H1 (cell line): ENCODE results near the gene EPHA8. TPM values are rescaled to one million over a fixed set of nuclear protein-coding genes. Genes with fewer than 3 reads are reported as not detected.

Experiments used
- CTCF ChIA-PET: fragments of 300-600 bp; sonication (Branson Sonifier 250); formaldehyde crosslinking; loops from one replicate; lab custom pipeline; 2021; ENCODE audit not compliant: partially characterized antibody; lab: Charles Lee
- POLR2A ChIA-PET: fragments of 300-600 bp; sonication (Branson Sonifier 250); formaldehyde crosslinking; loops from one replicate; lab custom pipeline; 2021; ENCODE audit warnings: inconsistent platforms; ENCODE audit not compliant: partially characterized antibody; lab: Charles Lee
- DNase-seq, 2 experiments: peaks; one replicate each; pipeline versions ENCODE4 v3.0.0 to v3.0.0-alpha.2; 2010 to 2022; ENCODE audit warnings: low spot score in 2 of 2, low read depth in 1 of 2, mixed read lengths in 1 of 2
- FAIRE-seq: peaks from 2 replicates; lab custom pipeline; 2011; peaks lifted over from hg19 to GRCh38; lab: Jason Lieb, UNC
- H2AFZ ChIP-seq: 2 replicates; pipeline ENCODE4 v1.8.1; 2012; ENCODE audit warnings: low read length, inconsistent platforms
- H2AK5ac ChIP-seq: 2 replicates; pipeline ENCODE4 v1.6.1; 2013; ENCODE audit warnings: low read depth, low read length
- H2BK120ac ChIP-seq: replicated peaks from 2 replicates; pipeline ENCODE3; 2013; ENCODE audit warnings: low read depth, low read length, inconsistent platforms
- H2BK12ac ChIP-seq: 2 replicates; pipeline ENCODE4 v1.6.1; 2013; ENCODE audit warnings: low read depth, low read length
- H2BK15ac ChIP-seq: 2 replicates; pipeline ENCODE4 v1.6.1; 2013; ENCODE audit warnings: low read length
- H2BK20ac ChIP-seq: 2 replicates; pipeline ENCODE4 v1.6.1; 2013; ENCODE audit warnings: low read length
- H2BK5ac ChIP-seq: 2 replicates; pipeline ENCODE4 v1.6.1; 2013; ENCODE audit warnings: low read depth, low read length
- H3K14ac ChIP-seq: 2 replicates; pipeline ENCODE4 v1.6.1; 2013; ENCODE audit warnings: inconsistent platforms; ENCODE audit not compliant: insufficient read length
- H3K18ac ChIP-seq: 2 replicates; pipeline ENCODE4 v1.6.1; 2013; ENCODE audit warnings: low read length; ENCODE audit errors: extremely low read depth
- H3K23ac ChIP-seq: 2 replicates; pipeline ENCODE4 v1.6.1; 2013; ENCODE audit warnings: inconsistent platforms; ENCODE audit not compliant: insufficient read length
- H3K23me2 ChIP-seq: 2 replicates; pipeline ENCODE4 v1.6.1; 2013; ENCODE audit warnings: low read depth, low read length
- H3K27ac ChIP-seq: 2 replicates; pipeline ENCODE4 v1.6.1; 2011; ENCODE audit warnings: low read depth, low read length, inconsistent platforms
- H3K27me3 ChIP-seq, 4 experiments: replicated peaks in 1 of 4; 1 replicate in 1 of 4; 2 replicates in 3 of 4; pipeline versions ENCODE4 v1.6.1 to v1.8.1; 2011 to 2013; ENCODE audit warnings: low read length in 3 of 4, mild to moderate bottlenecking in 3 of 4, inconsistent platforms in 2 of 4, mixed read lengths in 2 of 4, moderate library complexity in 1 of 4; ENCODE audit not compliant: control insufficient read depth in 3 of 4, insufficient read depth in 3 of 4; ENCODE audit errors: extremely low read depth in 1 of 4
- H3K36me3 ChIP-seq, 4 experiments: 2 replicates each; pipeline versions ENCODE4 v1.6.1 to v1.8.1; 2011 to 2013; ENCODE audit warnings: mild to moderate bottlenecking in 4 of 4, low read length in 3 of 4, moderate library complexity in 2 of 4, control low read depth in 1 of 4, inconsistent platforms in 1 of 4; ENCODE audit not compliant: insufficient read depth in 4 of 4, control insufficient read depth in 2 of 4
- H3K4ac ChIP-seq: replicated peaks from 2 replicates; pipeline ENCODE3; 2013; ENCODE audit warnings: low read length, low read depth, mixed read lengths, inconsistent platforms; ENCODE audit not compliant: insufficient read length
- H3K4me1 ChIP-seq, 4 experiments: replicated peaks in 1 of 4; 1 replicate in 1 of 4; 2 replicates in 3 of 4; pipeline versions ENCODE4 v1.6.1 to v1.8.1; 2011 to 2013; ENCODE audit warnings: low read length in 3 of 4, inconsistent platforms in 2 of 4, mixed read lengths in 1 of 4; ENCODE audit not compliant: insufficient read depth in 4 of 4, control insufficient read depth in 3 of 4
- H3K4me2 ChIP-seq, 2 experiments: 2 replicates each; pipeline versions ENCODE4 v1.6.1 to v1.8.1; 2011 to 2013; ENCODE audit warnings: low read depth in 2 of 2, low read length in 2 of 2, control low read depth in 1 of 2, inconsistent platforms in 1 of 2, mild to moderate bottlenecking in 1 of 2; ENCODE audit not compliant: insufficient read depth in 1 of 2
- H3K4me3 ChIP-seq, 4 experiments: fragments of 200-600, 300-600 bp in 1 of 4; sonication (generic), shearing (Covaris generic), sonication (Bioruptor Twin) in 1 of 4; 2 replicates each; pipeline versions ENCODE4 v1.5.1 to v1.8.1; 2011 to 2016; ENCODE audit warnings: low read length in 4 of 4, low read depth in 3 of 4, control low read depth in 2 of 4, inconsistent platforms in 2 of 4, mild to moderate bottlenecking in 2 of 4, mixed read lengths in 1 of 4, moderate library complexity in 1 of 4; ENCODE audit not compliant: insufficient read depth in 2 of 4; ENCODE audit errors: extremely low read depth in 1 of 4
- H3K56ac ChIP-seq: replicated peaks from 2 replicates; pipeline ENCODE3; 2013; ENCODE audit warnings: low read depth, mild to moderate bottlenecking, mixed read lengths, low read length, inconsistent platforms; ENCODE audit not compliant: insufficient read length
- H3K79me1 ChIP-seq: 2 replicates; pipeline ENCODE4 v1.6.1; 2013; ENCODE audit warnings: low read depth, low read length, control low read depth
- H3K79me2 ChIP-seq, 2 experiments: 2 replicates each; pipeline versions ENCODE4 v1.6.1 to v1.8.1; 2012 to 2013; ENCODE audit warnings: low read length in 2 of 2, mild to moderate bottlenecking in 2 of 2, inconsistent platforms in 1 of 2; ENCODE audit not compliant: insufficient read depth in 2 of 2, control insufficient read depth in 1 of 2
- H3K9ac ChIP-seq, 4 experiments: replicated peaks in 1 of 4; 1 replicate in 1 of 4; 2 replicates in 3 of 4; pipeline versions ENCODE4 v1.6.1 to v1.8.1; 2011 to 2013; ENCODE audit warnings: low read depth in 3 of 4, low read length in 3 of 4, control low read depth in 2 of 4, mild to moderate bottlenecking in 2 of 4, moderate library complexity in 2 of 4, inconsistent platforms in 1 of 4; ENCODE audit errors: extremely low read depth in 1 of 4
- H3K9me3 ChIP-seq, 2 experiments: 2 replicates each; pipeline versions ENCODE4 v1.6.1 to v1.8.1; 2012 to 2013; ENCODE audit warnings: mild to moderate bottlenecking in 2 of 2, moderate library complexity in 2 of 2, control low read depth in 1 of 2, inconsistent platforms in 1 of 2, low read depth in 1 of 2, low read length in 1 of 2, mixed read lengths in 1 of 2; ENCODE audit not compliant: insufficient read depth in 2 of 2
- H4K20me1 ChIP-seq, 2 experiments: replicated peaks in 1 of 2; 2 replicates each; pipeline versions ENCODE3 to v1.8.1; 2011 to 2013; ENCODE audit warnings: inconsistent platforms in 2 of 2, low read length in 2 of 2, mild to moderate bottlenecking in 1 of 2; ENCODE audit not compliant: insufficient read depth in 2 of 2, control insufficient read depth in 1 of 2
- H4K5ac ChIP-seq: 2 replicates; pipeline ENCODE4 v1.6.1; 2013; ENCODE audit warnings: low read length, low read depth, mixed read lengths, inconsistent platforms; ENCODE audit not compliant: insufficient read length
- H4K8ac ChIP-seq: 2 replicates; pipeline ENCODE4 v1.8.0; 2013; ENCODE audit warnings: mild to moderate bottlenecking, moderate library complexity, low read length, inconsistent platforms; ENCODE audit not compliant: insufficient read depth; ENCODE audit errors: extremely low read depth
- H4K91ac ChIP-seq: replicated peaks from 2 replicates; pipeline ENCODE3; 2013; ENCODE audit warnings: low read length, mixed read lengths, inconsistent platforms; ENCODE audit not compliant: insufficient read length
- BACH1 ChIP-seq: IDR thresholded peaks from 2 replicates; pipeline ENCODE4 v1.6.1; 2012; ENCODE audit warnings: low read length, improper control_type of control experiment
- BCL11A ChIP-seq, 2 experiments: IDR thresholded peaks; one replicate each; pipeline ENCODE4 v1.6.1; 2011; ENCODE audit warnings: low read depth in 2 of 2, low read length in 2 of 2, mild to moderate bottlenecking in 2 of 2
- BRCA1 ChIP-seq: IDR thresholded peaks from 2 replicates; pipeline ENCODE4 v1.6.1; 2012; ENCODE audit warnings: low read depth, low read length, improper control_type of control experiment
- CEBPB ChIP-seq: IDR thresholded peaks from 2 replicates; pipeline ENCODE4 v1.6.1; 2012; ENCODE audit warnings: low read depth, low read length
- CHD2 ChIP-seq: IDR thresholded peaks from 2 replicates; pipeline ENCODE4 v1.6.1; 2012; ENCODE audit warnings: low read length, improper control_type of control experiment
- CTBP2 ChIP-seq: IDR thresholded peaks from 2 replicates; pipeline ENCODE4 v1.7.0; 2011; ENCODE audit warnings: borderline replicate concordance, mild to moderate bottlenecking, moderate library complexity, mixed read lengths, low read length; ENCODE audit not compliant: insufficient read depth, insufficient read length
- FOSL1 ChIP-seq: IDR thresholded peaks from 2 replicates; pipeline ENCODE4 v1.6.1; 2011; ENCODE audit warnings: mild to moderate bottlenecking, low read depth, low read length, moderate library complexity; ENCODE audit not compliant: insufficient read depth
- SAP30 ChIP-seq: fragments of 300-600 bp; sonication (generic); IDR thresholded peaks from 2 replicates; pipeline ENCODE4 v1.7.1; 2012; ENCODE audit warnings: low read length, moderate library complexity, mild to moderate bottlenecking, inconsistent platforms; ENCODE audit not compliant: insufficient read depth, insufficient replicate concordance
- SP2 ChIP-seq: IDR thresholded peaks from 2 replicates; pipeline ENCODE4 v1.6.1; 2012; ENCODE audit warnings: mild to moderate bottlenecking, low read length, inconsistent platforms
- SP4 ChIP-seq: IDR thresholded peaks from 2 replicates; pipeline ENCODE4 v1.6.1; 2012; ENCODE audit warnings: low read length, inconsistent platforms
- TAF7 ChIP-seq: optimal IDR thresholded peaks from 2 replicates; pipeline ENCODE3; 2011; ENCODE audit warnings: low read depth, mild to moderate bottlenecking, inconsistent platforms, low read length, moderate library complexity, borderline replicate concordance
- TCF12 ChIP-seq: IDR thresholded peaks from 2 replicates; pipeline ENCODE4 v1.6.1; 2011; ENCODE audit warnings: low read depth, mild to moderate bottlenecking, low read length
- WGBS, 2 experiments: shearing (Covaris generic) in 1 of 2; methylation state at CpG; one replicate each; pipeline versions ENCODE4 v1.1.6 to v1.1.7; 2013 to 2015; ENCODE audit warnings: low lambda C conversion rate in 2 of 2, mixed read lengths in 2 of 2, inconsistent platforms in 1 of 2, low coverage in 1 of 2, missing lambda C conversion rate in 1 of 2; ENCODE audit not compliant: insufficient replicate concordance in 2 of 2, insufficient coverage in 1 of 2, insufficient read length in 1 of 2; ENCODE audit errors: extremely low coverage in 1 of 2, missing lambda C conversion rate in 1 of 2; 5-methylcytosine and 5-hydroxymethylcytosine counted together
- polyA plus RNA-seq, 7 experiments: library from polyadenylated mRNA; depleted of rRNA in 3 of 7; stranded (reverse) in 5 of 7; unstranded in 2 of 7; fragments of >200 nt in 5 of 7; fragments of 200-250 nt in 2 of 7; gene quantifications; 1 replicate in 5 of 7; 2 replicates in 1 of 7; 4 replicates in 1 of 7; pipeline versions ENCODE4 v1.2.1 to v1.2.3, GENCODE V29; 2011 to 2013; ENCODE audit warnings: missing spikeins in 2 of 7, mixed read lengths in 2 of 7
- total RNA-seq: library from RNA; stranded (reverse); fragmentation: NEBNext Ultra II Directional; extraction: Animal tissue kit (Norgen Biotek cat#: 25700); gene quantifications from 2 replicates; pipeline ENCODE4 v1.2.1, GENCODE V29; 2021
- TF ChIP-seq, protein P1 (sequence below): IDR thresholded peaks from 2 replicates; pipeline ENCODE4 v1.6.1; 2011; ENCODE audit warnings: low read depth, mild to moderate bottlenecking, low read length; ENCODE audit not compliant: insufficient read depth

Gene EPHA8
- total and polyA plus RNA-seq, 2 of the 8 experiments (the other 6 are each of a cell fraction or from before 2014, with no cell fraction given) = 4.0 to 8.4 TPM

GRCh38 chr1:22547818-22548462, 15.3 kb upstream of the EPHA8 start:
- no peak overlapping the region for H3K9ac ChIP-seq
- TF ChIP-seq TCF12 (no peak), BACH1 (no peak), CTBP2 (no peak), SAP30 (no peak), BCL11A (IDR thresholded peaks at IDR 0.05; ENCODE audit: low read depth in 2 of 2, low read length in 2 of 2) (no peak), BRCA1 (no peak), SP4 (no peak), TAF7 (no peak), CEBPB (no peak), CHD2 (no peak), FOSL1 (no peak), SP2 (no peak)
- TF ChIP-seq, protein P1, sequence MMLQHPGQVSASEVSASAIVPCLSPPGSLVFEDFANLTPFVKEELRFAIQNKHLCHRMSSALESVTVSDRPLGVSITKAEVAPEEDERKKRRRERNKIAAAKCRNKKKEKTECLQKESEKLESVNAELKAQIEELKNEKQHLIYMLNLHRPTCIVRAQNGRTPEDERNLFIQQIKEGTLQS = no peak

More at GRCh38 chr1:22547818-22548462, 15.3 kb upstream of the EPHA8 start:
- Histone ChIP-seq H4K20me1 (no peaks in the 10 kb centered on the region), H2BK12ac (no peak overlapping the region), H4K5ac (no peak overlapping the region), H2BK120ac (no peak overlapping the region), H4K8ac (no peak overlapping the region), H3K23me2 (peaks cover 1% of the 10 kb centered on the region; the same call in 1 of the 2 replicates), H3K36me3 (no peaks in the 10 kb centered on the region), H2BK5ac (no peak overlapping the region), H2BK20ac (no peak overlapping the region), H3K4ac (no peak overlapping the region), H3K14ac (no peak overlapping the region), H3K4me1 (peaks cover 0 to 2% (median 0%) of the 10 kb centered on the region in 4 experiments; a peak in 1 of 7 replicates), H3K79me1 (no peaks in the 10 kb centered on the region), H3K4me2 (no peak overlapping the region), H3K18ac (no peak overlapping the region), H2AK5ac (no peak overlapping the region), H3K56ac (no peak overlapping the region), H2BK15ac (no peak overlapping the region), H3K23ac (no peak overlapping the region), H3K27me3 (peaks cover 0 to 4% (median 2%) of the 10 kb centered on the region in 4 experiments; a peak in 1 of 7 replicates), H3K4me3 (no peak overlapping the region), H2AFZ (no peak overlapping the region), H3K9me3 (no peaks in the 10 kb centered on the region), H3K27ac (no peak overlapping the region), H3K79me2 (no peaks in the 10 kb centered on the region), H4K91ac (no peak overlapping the region)
- DNase-seq (no peak), FAIRE-seq (no peak)
- WGBS, 2 experiments = 68% methylated on average over 12 of the region's 12 CpGs; no CpG with 5 or more reads in 1 of the 2 experiments
- ChIA-PET POLR2A (interaction anchor here (1.0 kb wide), 1 partner anchor 9 kb away, joined by 3 read pairs; no protein-coding TSS in a partner anchor), CTCF (interaction anchor here (0.9 kb wide), 1 partner anchor 99 kb away, joined by 4 read pairs; no protein-coding TSS in a partner anchor)
